ENCODE measurements around the gene GATAD2A. TPM values are rescaled to one million over a fixed set of nuclear protein-coding genes. Genes with fewer than 3 reads are reported as not detected.

The GATAD2A gene
- total and polyA plus RNA-seq, 2 of the 13 experiments (the other 11 are each of a cell fraction or from before 2014, with no cell fraction given) = 16.8 to 28.6 TPM

DNA sequence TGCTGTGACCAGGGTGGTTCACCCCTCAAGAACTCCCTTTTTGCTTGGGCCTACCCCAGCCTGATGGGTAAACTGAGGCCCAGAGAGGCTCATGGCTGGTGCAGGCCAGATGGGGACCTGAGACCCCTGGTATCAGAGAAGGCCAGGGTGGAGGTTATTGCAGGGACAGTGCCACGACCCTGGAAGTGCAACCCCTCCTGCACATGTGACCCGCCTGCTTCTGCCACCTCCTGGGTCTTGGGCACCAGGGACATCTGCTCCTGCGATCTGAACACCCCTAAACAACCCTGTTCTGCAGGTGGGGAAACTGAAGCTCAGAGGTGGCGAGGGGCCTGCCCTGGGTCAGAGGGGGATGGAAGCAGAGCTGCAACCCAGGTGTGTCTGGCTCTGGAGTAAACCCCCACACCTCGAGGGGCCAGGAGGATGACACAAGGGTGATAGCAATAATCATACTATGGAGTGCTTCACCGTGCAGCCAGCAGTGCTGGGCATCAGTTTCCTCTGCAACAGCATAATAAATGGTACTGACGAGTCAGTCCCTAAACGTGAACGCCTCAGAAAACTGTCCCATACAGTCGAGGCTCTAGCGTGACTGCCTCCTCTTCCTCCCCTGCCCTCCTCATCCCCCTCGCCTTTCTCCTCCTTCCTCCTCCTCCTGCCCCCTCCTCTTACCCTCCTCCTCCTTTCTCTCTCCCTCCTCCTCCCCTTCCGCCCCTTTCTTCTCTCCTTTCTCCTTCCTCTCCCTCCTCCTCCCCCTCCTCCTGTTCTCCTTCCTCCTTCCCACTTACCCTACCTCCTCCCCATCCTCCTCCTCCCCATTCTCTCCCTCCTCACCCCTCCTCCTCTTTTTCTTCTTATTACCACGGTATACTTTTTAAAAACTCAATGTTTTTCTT lies 127.6 kb downstream of the GATAD2A start:
- peak; percentile 2; the same call in 1 of the 3 replicates for ATAC-seq
- Histone ChIP-seq H3K9me3 (ENCODE audit: low read length) (no peaks in the 10 kb centered on the region), H3K36me3 (replicated peaks in 1 of 2; ENCODE audit: control insufficient read depth in 1 of 2, insufficient read depth in 2 of 2, low read length in 2 of 2) (peaks cover 0 to 5% of the 10 kb centered on the region in 2 experiments; a peak in 3 of 5 replicates), H3K4me1 (ENCODE audit: insufficient read depth, low read length) (peaks cover 4% of the 10 kb centered on the region; the same call in 1 of the 2 replicates), H3K27ac (ENCODE audit: extremely low read length, insufficient read depth, low read length) (no peak overlapping the region), H3K27me3 (ENCODE audit: control insufficient read depth in 1 of 2, insufficient read depth in 2 of 2, low read length in 2 of 2) (no peaks in the 10 kb centered on the region), H4K20me1 (ENCODE audit: insufficient read depth, low read length) (no peaks in the 10 kb centered on the region), H3K4me2 (ENCODE audit: low read depth, low read length) (no peak overlapping the region), H2AFZ (ENCODE audit: low read length) (no peak overlapping the region), H3K79me2 (ENCODE audit: insufficient read depth, low read length) (no peaks in the 10 kb centered on the region), H3K9ac (ENCODE audit: insufficient read depth, low read depth, low read length) (no peak overlapping the region), H3K4me3 (replicated peaks in 1 of 3; ENCODE audit: insufficient read depth in 1 of 3, low read depth in 2 of 3, low read length in 3 of 3) (no peak overlapping the region)
- POLR2A ChIA-PET = no interaction called here
- 83% methylated on average over 10 of the region's 14 CpGs for WGBS (ENCODE audit: low lambda C conversion rate)
- no peak for TF ChIP-seq TGIF2 (CRISPR knock-in tag; IDR thresholded peaks at IDR 0.05)
- TF ChIP-seq SMAD9 (CRISPR knock-in tag; IDR thresholded peaks at IDR 0.05) = no peak
- TF ChIP-seq, protein P1, sequence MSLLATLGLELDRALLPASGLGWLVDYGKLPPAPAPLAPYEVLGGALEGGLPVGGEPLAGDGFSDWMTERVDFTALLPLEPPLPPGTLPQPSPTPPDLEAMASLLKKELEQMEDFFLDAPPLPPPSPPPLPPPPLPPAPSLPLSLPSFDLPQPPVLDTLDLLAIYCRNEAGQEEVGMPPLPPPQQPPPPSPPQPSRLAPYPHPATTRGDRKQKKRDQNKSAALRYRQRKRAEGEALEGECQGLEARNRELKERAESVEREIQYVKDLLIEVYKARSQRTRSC (CRISPR knock-in tag; IDR thresholded peaks at IDR 0.05; ENCODE audit: low read depth) = no peak
- no peak for TF ChIP-seq NFKB2 (CRISPR knock-in tag; IDR thresholded peaks at IDR 0.05; ENCODE audit: borderline replicate concordance)
- no peak for TF ChIP-seq MED8 (CRISPR knock-in tag; IDR thresholded peaks at IDR 0.05; ENCODE audit: insufficient replicate concordance)
- TF ChIP-seq BHLHE40 (IDR thresholded peaks at IDR 0.05; ENCODE audit: low read length) = no peak
- no peak for DNase-seq (ENCODE audit: low spot score)
- no peak for FAIRE-seq
- CTCF ChIA-PET (ENCODE audit: low intra/inter-chr PET ratio, low total read pairs) = interaction anchor here (1.2 to 2.6 kb wide), 3 partner anchors 21 to 426 kb away, joined by 3 to 23 read pairs (median 4); partner anchors contain the start of gene GMIP
- intact Hi-C loops (cut with micrococcal nuclease; ENCODE audit: unreplicated experiment) (loop anchor here (5.0 kb wide), 2 partner anchors 109 to 424 kb away; partner anchors contain the start of gene GMIP), in situ Hi-C loops (cut with HindIII; ENCODE audit: extremely low pct_ligation_motif_present, low pct_unique_long_range_greater_than_20kb) (loop anchor here (25.0 kb wide), 1 partner anchor 429 kb away; no protein-coding TSS in a partner anchor)
- BruUV-seq (replicated peaks) = no TSS peak
